ENCODE results near the gene NPC1. TPM values are rescaled to one million over a fixed set of nuclear protein-coding genes. Genes with fewer than 3 reads are reported as not detected.
"Not testable (repeated sequence)": the region's sequence is repeated elsewhere in the genome, so short reads cannot be mapped to it uniquely, and the experiment has no call there.

Gene NPC1
- polyA plus RNA-seq, 1 donor: 34.6 TPM

- no peaks in the 10 kb centered on the region for H3K4me1 ChIP-seq (ENCODE audit: control insufficient read depth, insufficient read depth, low read length)
- DNase-seq: no peak
Observed at GRCh38 chr18:23494992-23495391, 91.3 kb downstream of the NPC1 start.

GRCh38 chr18:23493654-23494053 is 92.7 kb downstream of the NPC1 start:
- no peak overlapping the region for H3K27ac ChIP-seq (ENCODE audit: low read length)
- H3K27me3 ChIP-seq (ENCODE audit: control insufficient read depth, insufficient read depth, low read length): no peaks in the 10 kb centered on the region
- DNase-seq: no peak
- H3K36me3 ChIP-seq (ENCODE audit: control insufficient read depth, insufficient read depth, low read length): no peaks in the 10 kb centered on the region
- no peaks in the 10 kb centered on the region for H3K9me3 ChIP-seq (ENCODE audit: control insufficient read depth, low read depth, low read length)
- no peaks in the 10 kb centered on the region for H3K4me1 ChIP-seq (ENCODE audit: control insufficient read depth, insufficient read depth, low read length)
- WGBS (ENCODE audit: insufficient coverage, low lambda C conversion rate): no CpG with 5 or more reads among the region's 1 CpG
- H3K4me3 ChIP-seq (ENCODE audit: low read length): no peak overlapping the region

More at GRCh38 chr18:23494992-23495391, 91.3 kb downstream of the NPC1 start:
- Histone ChIP-seq H3K4me3 (ENCODE audit: low read length) (no peak overlapping the region), H3K27me3 (ENCODE audit: control insufficient read depth, insufficient read depth, low read length) (no peaks in the 10 kb centered on the region), H3K36me3 (ENCODE audit: control insufficient read depth, insufficient read depth, low read length) (no peaks in the 10 kb centered on the region), H3K9me3 (ENCODE audit: control insufficient read depth, low read depth, low read length) (no peaks in the 10 kb centered on the region), H3K27ac (ENCODE audit: low read length) (no peak overlapping the region)
- no CpG with 5 or more reads among the region's 1 CpG for WGBS (ENCODE audit: insufficient coverage, low lambda C conversion rate)

GRCh38 chr18:23489586-23489985 is 96.7 kb downstream of the NPC1 start:
- H3K4me1 ChIP-seq (ENCODE audit: control insufficient read depth, insufficient read depth, low read length); H3K4me3 ChIP-seq (ENCODE audit: low read length); H3K36me3 ChIP-seq (ENCODE audit: control insufficient read depth, insufficient read depth, low read length); DNase-seq; H3K27me3 ChIP-seq (ENCODE audit: control insufficient read depth, insufficient read depth, low read length); H3K27ac ChIP-seq (ENCODE audit: low read length); H3K9me3 ChIP-seq (ENCODE audit: control insufficient read depth, low read depth, low read length): not testable (repeated sequence)
- 20% methylated on average over 1 of the region's 5 CpGs for WGBS (ENCODE audit: insufficient coverage, low lambda C conversion rate)

- Histone ChIP-seq H3K27me3 (ENCODE audit: control insufficient read depth, insufficient read depth, low read length) (no peaks in the 10 kb centered on the region), H3K27ac (ENCODE audit: low read length) (no peak overlapping the region), H3K4me3 (ENCODE audit: low read length) (no peak overlapping the region), H3K36me3 (ENCODE audit: control insufficient read depth, insufficient read depth, low read length) (peaks cover 4% of the 10 kb centered on the region), H3K4me1 (ENCODE audit: control insufficient read depth, insufficient read depth, low read length) (no peaks in the 10 kb centered on the region), H3K9me3 (ENCODE audit: control insufficient read depth, low read depth, low read length) (no peaks in the 10 kb centered on the region)
- 0% methylated on average over 1 of the region's 14 CpGs for WGBS (ENCODE audit: insufficient coverage, low lambda C conversion rate)
- no peak for DNase-seq
Observed at GRCh38 chr18:23487738-23488570, 98.4 kb downstream of the NPC1 start.

- Histone ChIP-seq H3K36me3 (ENCODE audit: control insufficient read depth, insufficient read depth, low read length) (peaks cover 17% of the 10 kb centered on the region), H3K9me3 (ENCODE audit: control insufficient read depth, low read depth, low read length) (no peaks in the 10 kb centered on the region), H3K4me3 (ENCODE audit: low read length) (no peak overlapping the region), H3K27ac (ENCODE audit: low read length) (no peak overlapping the region), H3K27me3 (ENCODE audit: control insufficient read depth, insufficient read depth, low read length) (no peaks in the 10 kb centered on the region), H3K4me1 (ENCODE audit: control insufficient read depth, insufficient read depth, low read length) (no peaks in the 10 kb centered on the region)
- DNase-seq: no peak
- WGBS (ENCODE audit: insufficient coverage, low lambda C conversion rate): no CpG with 5 or more reads among the region's 7 CpGs
Observed at GRCh38 chr18:23485386-23485785, 100.9 kb downstream of the NPC1 start.

GRCh38 chr18:23484561-23485182 is 101.6 kb downstream of the NPC1 start:
- DNase-seq: no peak
- H3K4me3 ChIP-seq (ENCODE audit: low read length): no peak overlapping the region
- H3K9me3 ChIP-seq (ENCODE audit: control insufficient read depth, low read depth, low read length): no peaks in the 10 kb centered on the region
- no CpG with 5 or more reads among the region's 8 CpGs for WGBS (ENCODE audit: insufficient coverage, low lambda C conversion rate)
- no peak overlapping the region for H3K27ac ChIP-seq (ENCODE audit: low read length)
- no peaks in the 10 kb centered on the region for H3K4me1 ChIP-seq (ENCODE audit: control insufficient read depth, insufficient read depth, low read length)
- peaks cover 22% of the 10 kb centered on the region for H3K36me3 ChIP-seq (ENCODE audit: control insufficient read depth, insufficient read depth, low read length)
- H3K27me3 ChIP-seq (ENCODE audit: control insufficient read depth, insufficient read depth, low read length): no peaks in the 10 kb centered on the region

Other genes starting within 250 kb of the NPC1 start
- gene RIOK3, start 133.2 kb downstream of the NPC1 start, polyA plus RNA-seq: 93.8 TPM
- gene RMC1, start 83.0 kb downstream of the NPC1 start, polyA plus RNA-seq: 14.4 TPM
- 6.1 TPM for gene ANKRD29, start 76.4 kb upstream of the NPC1 start, polyA plus RNA-seq
- gene LAMA3, start 102.9 kb upstream of the NPC1 start, polyA plus RNA-seq: 48.8 TPM

Data from large intestine (tissue), 3 donors.